Measurements from ENCODE around the gene PKD2.
A peak's percentile ranks its signal among the peaks of the same experiment; 100 is the strongest.

The PKD2 gene

DNA sequence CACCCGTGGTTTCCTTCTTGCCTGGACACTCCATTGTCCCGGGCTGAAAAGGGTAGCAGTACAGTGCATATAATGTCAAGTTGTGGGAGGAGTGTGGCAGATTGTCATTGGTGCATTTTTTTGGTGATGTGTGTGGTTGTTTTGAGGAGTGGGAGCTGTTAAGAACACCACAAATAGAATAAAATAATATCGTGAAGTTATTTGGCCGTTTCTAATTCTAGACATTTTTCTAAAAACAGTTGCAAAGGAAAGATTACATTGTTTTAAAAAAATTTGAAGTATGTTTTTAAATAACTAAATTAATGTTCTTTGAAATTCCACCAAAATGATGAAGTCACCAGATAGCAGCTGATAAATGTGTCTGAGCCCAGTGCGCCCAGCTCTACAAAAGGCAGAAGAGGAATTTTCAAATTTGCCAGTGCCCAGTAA is 1.3 kb downstream of the PKD2 start:
- peak; percentile 50 for ATAC-seq

DNA sequence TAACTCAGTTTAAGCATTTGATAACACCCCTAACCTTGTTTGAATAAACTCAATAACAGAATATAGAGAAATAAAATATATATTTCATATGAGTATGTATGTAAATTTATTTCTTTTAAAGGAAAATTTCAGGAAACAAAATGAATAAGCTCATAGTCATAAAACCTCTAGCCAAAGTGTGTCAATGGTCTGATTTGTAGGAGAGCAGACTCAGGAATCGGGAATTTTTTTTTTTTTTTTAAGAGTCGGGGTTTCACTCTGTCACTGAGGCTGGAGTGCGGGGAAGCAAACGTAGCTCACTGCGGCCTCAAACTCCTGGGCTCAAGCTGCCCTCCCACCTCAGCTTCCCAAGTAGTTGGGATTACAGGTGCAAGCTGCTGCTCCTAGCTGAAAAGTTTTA is 2.4 kb downstream of the PKD2 start:
- ATAC-seq, result no peak
- no peak for TF ChIP-seq PPARA (CRISPR knock-in tag; IDR thresholded peaks at IDR 0.05; ENCODE audit: borderline replicate concordance)
- TF ChIP-seq BACH2 (CRISPR knock-in tag; IDR thresholded peaks at IDR 0.05; ENCODE audit: borderline replicate concordance), result no peak
- TF ChIP-seq TOX (CRISPR knock-in tag; IDR thresholded peaks at IDR 0.05; ENCODE audit: borderline replicate concordance), result no peak
- TF ChIP-seq, protein P1, sequence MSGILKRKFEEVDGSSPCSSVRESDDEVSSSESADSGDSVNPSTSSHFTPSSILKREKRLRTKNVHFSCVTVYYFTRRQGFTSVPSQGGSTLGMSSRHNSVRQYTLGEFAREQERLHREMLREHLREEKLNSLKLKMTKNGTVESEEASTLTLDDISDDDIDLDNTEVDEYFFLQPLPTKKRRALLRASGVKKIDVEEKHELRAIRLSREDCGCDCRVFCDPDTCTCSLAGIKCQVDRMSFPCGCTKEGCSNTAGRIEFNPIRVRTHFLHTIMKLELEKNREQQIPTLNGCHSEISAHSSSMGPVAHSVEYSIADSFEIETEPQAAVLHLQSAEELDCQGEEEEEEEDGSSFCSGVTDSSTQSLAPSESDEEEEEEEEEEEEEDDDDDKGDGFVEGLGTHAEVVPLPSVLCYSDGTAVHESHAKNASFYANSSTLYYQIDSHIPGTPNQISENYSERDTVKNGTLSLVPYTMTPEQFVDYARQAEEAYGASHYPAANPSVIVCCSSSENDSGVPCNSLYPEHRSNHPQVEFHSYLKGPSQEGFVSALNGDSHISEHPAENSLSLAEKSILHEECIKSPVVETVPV (CRISPR knock-in tag; IDR thresholded peaks at IDR 0.05), result no peak
- TF ChIP-seq ARNTL (CRISPR knock-in tag; IDR thresholded peaks at IDR 0.05; ENCODE audit: borderline replicate concordance, low read depth), result no peak
- no peak for TF ChIP-seq ESRRG (CRISPR knock-in tag; IDR thresholded peaks at IDR 0.05)

More for the DNA sequence above, 1.3 kb downstream of the PKD2 start:
- no peak for TF ChIP-seq ZFP3 (CRISPR knock-in tag; IDR thresholded peaks at IDR 0.05)
- TF ChIP-seq, protein P2, sequence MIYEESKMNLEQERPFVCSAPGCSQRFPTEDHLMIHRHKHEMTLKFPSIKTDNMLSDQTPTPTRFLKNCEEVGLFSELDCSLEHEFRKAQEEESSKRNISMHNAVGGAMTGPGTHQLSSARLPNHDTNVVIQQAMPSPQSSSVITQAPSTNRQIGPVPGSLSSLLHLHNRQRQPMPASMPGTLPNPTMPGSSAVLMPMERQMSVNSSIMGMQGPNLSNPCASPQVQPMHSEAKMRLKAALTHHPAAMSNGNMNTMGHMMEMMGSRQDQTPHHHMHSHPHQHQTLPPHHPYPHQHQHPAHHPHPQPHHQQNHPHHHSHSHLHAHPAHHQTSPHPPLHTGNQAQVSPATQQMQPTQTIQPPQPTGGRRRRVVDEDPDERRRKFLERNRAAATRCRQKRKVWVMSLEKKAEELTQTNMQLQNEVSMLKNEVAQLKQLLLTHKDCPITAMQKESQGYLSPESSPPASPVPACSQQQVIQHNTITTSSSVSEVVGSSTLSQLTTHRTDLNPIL (CRISPR knock-in tag; IDR thresholded peaks at IDR 0.05; ENCODE audit: low read depth), result peak; percentile 89
- no peak for TF ChIP-seq BACH2 (CRISPR knock-in tag; IDR thresholded peaks at IDR 0.05; ENCODE audit: borderline replicate concordance)
- TF ChIP-seq ISL1 (CRISPR knock-in tag; IDR thresholded peaks at IDR 0.05), result peak; percentile 77
- no peak for TF ChIP-seq TCF4 (CRISPR knock-in tag; IDR thresholded peaks at IDR 0.05; ENCODE audit: borderline replicate concordance)
- TF ChIP-seq PPARA (CRISPR knock-in tag; IDR thresholded peaks at IDR 0.05; ENCODE audit: borderline replicate concordance), result no peak

DNA sequence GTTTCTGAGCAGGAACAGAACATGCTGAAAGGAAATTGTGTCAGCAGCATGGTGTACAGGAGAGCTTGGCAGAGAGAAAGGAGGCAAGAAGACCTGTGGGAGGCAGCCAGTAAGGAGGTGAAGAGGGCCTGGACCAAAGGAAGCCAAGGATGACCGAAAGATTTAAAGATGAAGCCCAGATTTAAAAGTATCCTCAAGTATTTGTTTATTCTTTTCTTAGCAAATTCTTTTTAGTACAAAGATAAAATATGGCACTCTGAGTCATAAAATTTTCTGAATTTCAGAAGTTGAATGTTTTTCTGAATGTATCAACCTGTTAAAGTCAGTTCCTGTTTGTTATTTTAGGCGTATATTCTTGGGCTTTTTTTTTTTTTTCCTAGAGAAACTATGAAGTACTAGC is 3.5 kb downstream of the PKD2 start:
- no peak for ATAC-seq
- TF ChIP-seq ZNF8 (CRISPR knock-in tag; IDR thresholded peaks at IDR 0.05), result no peak
- no peak for TF ChIP-seq ARNTL (CRISPR knock-in tag; IDR thresholded peaks at IDR 0.05; ENCODE audit: borderline replicate concordance, low read depth)
- TF ChIP-seq, protein P3, sequence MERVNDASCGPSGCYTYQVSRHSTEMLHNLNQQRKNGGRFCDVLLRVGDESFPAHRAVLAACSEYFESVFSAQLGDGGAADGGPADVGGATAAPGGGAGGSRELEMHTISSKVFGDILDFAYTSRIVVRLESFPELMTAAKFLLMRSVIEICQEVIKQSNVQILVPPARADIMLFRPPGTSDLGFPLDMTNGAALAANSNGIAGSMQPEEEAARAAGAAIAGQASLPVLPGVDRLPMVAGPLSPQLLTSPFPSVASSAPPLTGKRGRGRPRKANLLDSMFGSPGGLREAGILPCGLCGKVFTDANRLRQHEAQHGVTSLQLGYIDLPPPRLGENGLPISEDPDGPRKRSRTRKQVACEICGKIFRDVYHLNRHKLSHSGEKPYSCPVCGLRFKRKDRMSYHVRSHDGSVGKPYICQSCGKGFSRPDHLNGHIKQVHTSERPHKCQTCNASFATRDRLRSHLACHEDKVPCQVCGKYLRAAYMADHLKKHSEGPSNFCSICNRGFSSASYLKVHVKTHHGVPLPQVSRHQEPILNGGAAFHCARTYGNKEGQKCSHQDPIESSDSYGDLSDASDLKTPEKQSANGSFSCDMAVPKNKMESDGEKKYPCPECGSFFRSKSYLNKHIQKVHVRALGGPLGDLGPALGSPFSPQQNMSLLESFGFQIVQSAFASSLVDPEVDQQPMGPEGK (CRISPR knock-in tag; IDR thresholded peaks at IDR 0.05; ENCODE audit: borderline replicate concordance), result no peak
- TF ChIP-seq PPARA (CRISPR knock-in tag; IDR thresholded peaks at IDR 0.05; ENCODE audit: borderline replicate concordance), result no peak
- no peak for TF ChIP-seq SNAI2 (CRISPR knock-in tag; IDR thresholded peaks at IDR 0.05)
- TF ChIP-seq ZC3H10 (CRISPR knock-in tag; IDR thresholded peaks at IDR 0.05), result no peak
- TF ChIP-seq RARB (CRISPR knock-in tag; IDR thresholded peaks at IDR 0.05), result no peak
- no peak for TF ChIP-seq ESRRG (CRISPR knock-in tag; IDR thresholded peaks at IDR 0.05)
- TF ChIP-seq, protein P1 (CRISPR knock-in tag; IDR thresholded peaks at IDR 0.05), result no peak
- TF ChIP-seq TCF4 (CRISPR knock-in tag; IDR thresholded peaks at IDR 0.05; ENCODE audit: borderline replicate concordance), result no peak

DNA sequence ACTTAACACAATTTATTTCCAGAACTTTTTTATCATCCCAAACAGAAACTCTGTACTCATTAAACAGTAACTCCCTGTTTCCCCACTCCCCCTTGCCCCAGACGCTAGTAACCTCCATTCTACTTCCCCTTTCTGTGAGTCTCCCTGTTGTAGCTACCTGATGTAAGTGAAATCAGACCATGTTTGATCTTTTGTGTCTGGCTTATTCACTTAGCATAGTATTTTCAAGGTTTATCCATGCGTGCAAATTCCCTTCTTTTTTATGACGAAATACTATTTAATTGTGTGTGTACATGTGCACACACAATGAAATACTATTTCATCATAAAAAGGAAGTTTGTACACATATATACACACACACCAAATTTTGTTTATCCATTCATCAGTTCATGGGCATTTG is 5.2 kb downstream of the PKD2 start:
- ATAC-seq, result no peak
- TF ChIP-seq, protein P2 (CRISPR knock-in tag; IDR thresholded peaks at IDR 0.05; ENCODE audit: low read depth), result no peak
- TF ChIP-seq ZFP3 (CRISPR knock-in tag; IDR thresholded peaks at IDR 0.05), result no peak
- TF ChIP-seq ISL1 (CRISPR knock-in tag; IDR thresholded peaks at IDR 0.05), result no peak
- TF ChIP-seq BACH2 (CRISPR knock-in tag; IDR thresholded peaks at IDR 0.05; ENCODE audit: borderline replicate concordance), result no peak
- TF ChIP-seq, protein P1 (CRISPR knock-in tag; IDR thresholded peaks at IDR 0.05), result no peak
- no peak for TF ChIP-seq CSDC2 (CRISPR knock-in tag; IDR thresholded peaks at IDR 0.05)
- TF ChIP-seq, protein P3 (CRISPR knock-in tag; IDR thresholded peaks at IDR 0.05; ENCODE audit: borderline replicate concordance), result no peak
- no peak for TF ChIP-seq ZNF70 (CRISPR knock-in tag; IDR thresholded peaks at IDR 0.05)
- TF ChIP-seq ZNF565 (CRISPR knock-in tag; conservative IDR thresholded peaks at IDR 0.05; ENCODE audit: low read depth), result no peak
- no peak for TF ChIP-seq ARNTL (CRISPR knock-in tag; IDR thresholded peaks at IDR 0.05; ENCODE audit: borderline replicate concordance, low read depth)
- TF ChIP-seq RARB (CRISPR knock-in tag; IDR thresholded peaks at IDR 0.05), result no peak
- TF ChIP-seq OSR1 (CRISPR knock-in tag; IDR thresholded peaks at IDR 0.05), result no peak
- TF ChIP-seq GLIS3 (CRISPR knock-in tag; IDR thresholded peaks at IDR 0.05), result no peak
- TF ChIP-seq TOX (CRISPR knock-in tag; IDR thresholded peaks at IDR 0.05; ENCODE audit: borderline replicate concordance), result no peak
- TF ChIP-seq ESRRG (CRISPR knock-in tag; IDR thresholded peaks at IDR 0.05), result no peak
- TF ChIP-seq TCF4 (CRISPR knock-in tag; IDR thresholded peaks at IDR 0.05; ENCODE audit: borderline replicate concordance), result no peak
- TF ChIP-seq SNAI2 (CRISPR knock-in tag; IDR thresholded peaks at IDR 0.05), result no peak
